ENCODE results near the gene PRH2. TPM values are rescaled to one million over a fixed set of nuclear protein-coding genes. Genes with fewer than 3 reads are reported as not detected.

Gene PRH2
- total RNA-seq, 1 experiment from 2014 or later, result not detected

DNA sequence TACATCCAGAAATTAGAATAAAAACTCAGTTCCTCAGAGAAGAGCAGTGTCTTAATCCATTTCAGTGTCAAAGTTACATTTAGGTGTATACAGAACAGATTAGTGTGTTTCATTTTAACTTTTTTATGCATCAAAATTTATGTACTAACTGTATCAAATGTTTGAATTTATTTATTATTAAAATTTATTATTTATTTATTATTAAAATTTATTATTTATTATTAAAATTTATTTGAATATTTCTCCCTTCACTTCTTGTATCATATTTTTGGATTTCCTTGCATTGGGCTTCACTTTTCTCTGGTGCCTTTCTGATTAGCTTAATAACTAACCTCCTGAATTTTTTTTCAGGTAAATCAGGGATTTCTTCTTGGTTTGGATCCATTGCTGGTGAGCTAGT lies 12.3 kb downstream of the PRH2 start:
- Mint-ChIP-seq H3K9me3 (ENCODE audit: unreplicated experiment) (peaks cover 6% of the 10 kb centered on the region), H3K36me3 (ENCODE audit: insufficient read depth, unreplicated experiment) (peaks cover 6% of the 10 kb centered on the region), H3K4me3 (ENCODE audit: unreplicated experiment) (no peak overlapping the region), H3K27ac (ENCODE audit: low read depth, unreplicated experiment) (no peak overlapping the region), H3K4me1 (ENCODE audit: insufficient read depth, unreplicated experiment) (peaks cover 31% of the 10 kb centered on the region), H3K27me3 (ENCODE audit: insufficient read depth, unreplicated experiment) (no peaks in the 10 kb centered on the region)
- CTCF ChIA-PET, result interaction anchor here (0.6 to 2.7 kb wide), 2 partner anchors 258 to 544 kb away, joined by 3 to 11 read pairs; no protein-coding TSS in a partner anchor
- BruUV-seq (replicated peaks), result no TSS peak
- DNase-seq (ENCODE audit: unreplicated experiment), result no peak
- POLR2A ChIA-PET, result interaction anchor here (0.8 to 0.9 kb wide), 3 partner anchors 10 to 28 kb away, joined by 3 to 5 read pairs (median 3); no protein-coding TSS in a partner anchor
- intact Hi-C loops (cut with micrococcal nuclease), result loop anchor here (5.0 kb wide), 1 partner anchor 231 kb away; the partner anchor contains the start of gene SMIM10L1
- TF ChIP-seq, protein P1, sequence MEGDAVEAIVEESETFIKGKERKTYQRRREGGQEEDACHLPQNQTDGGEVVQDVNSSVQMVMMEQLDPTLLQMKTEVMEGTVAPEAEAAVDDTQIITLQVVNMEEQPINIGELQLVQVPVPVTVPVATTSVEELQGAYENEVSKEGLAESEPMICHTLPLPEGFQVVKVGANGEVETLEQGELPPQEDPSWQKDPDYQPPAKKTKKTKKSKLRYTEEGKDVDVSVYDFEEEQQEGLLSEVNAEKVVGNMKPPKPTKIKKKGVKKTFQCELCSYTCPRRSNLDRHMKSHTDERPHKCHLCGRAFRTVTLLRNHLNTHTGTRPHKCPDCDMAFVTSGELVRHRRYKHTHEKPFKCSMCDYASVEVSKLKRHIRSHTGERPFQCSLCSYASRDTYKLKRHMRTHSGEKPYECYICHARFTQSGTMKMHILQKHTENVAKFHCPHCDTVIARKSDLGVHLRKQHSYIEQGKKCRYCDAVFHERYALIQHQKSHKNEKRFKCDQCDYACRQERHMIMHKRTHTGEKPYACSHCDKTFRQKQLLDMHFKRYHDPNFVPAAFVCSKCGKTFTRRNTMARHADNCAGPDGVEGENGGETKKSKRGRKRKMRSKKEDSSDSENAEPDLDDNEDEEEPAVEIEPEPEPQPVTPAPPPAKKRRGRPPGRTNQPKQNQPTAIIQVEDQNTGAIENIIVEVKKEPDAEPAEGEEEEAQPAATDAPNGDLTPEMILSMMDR (IDR thresholded peaks at IDR 0.05; ENCODE audit: unreplicated experiment), result no peak

DNA sequence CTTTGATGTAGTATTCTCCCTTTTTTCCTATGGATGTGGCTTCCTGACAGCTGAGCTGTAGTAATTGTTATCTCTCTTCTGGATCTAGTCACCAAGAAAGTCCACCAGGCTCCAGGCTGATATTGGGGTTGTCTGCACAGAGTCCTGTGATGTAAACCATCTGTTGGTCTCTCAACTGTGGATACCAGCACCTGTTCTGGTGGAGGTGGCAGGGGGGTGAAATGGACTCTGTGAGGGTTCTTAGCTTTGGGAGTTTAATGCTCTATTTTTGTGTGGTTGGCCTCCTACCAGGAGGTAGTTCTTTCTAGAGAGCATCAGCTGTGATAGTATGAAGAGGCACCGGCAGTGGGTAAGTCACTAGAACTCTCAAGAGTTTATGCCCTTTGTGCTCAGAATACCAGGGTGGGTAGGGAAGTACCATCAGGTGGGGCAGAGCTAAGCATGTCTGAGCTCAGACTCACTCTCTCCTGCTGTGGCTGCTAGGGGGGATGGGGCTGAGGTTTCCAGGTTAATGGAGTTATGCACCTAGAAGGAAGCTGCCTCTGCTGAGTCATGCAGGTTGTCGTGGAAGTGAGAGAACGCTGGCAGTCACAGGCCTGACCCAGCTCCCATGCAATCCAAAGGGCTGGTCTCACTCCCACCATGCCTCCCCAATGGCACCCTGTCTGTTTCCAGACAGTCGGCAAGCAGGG lies 13.0 kb downstream of the PRH2 start:
- peak overlapping the region; percentile 78 for H3K27ac Mint-ChIP-seq (ENCODE audit: low read depth, unreplicated experiment)
- ChIA-PET CTCF (interaction anchor here (0.6 to 2.7 kb wide), 7 partner anchors 7 to 544 kb away, joined by 3 to 11 read pairs (median 3); no protein-coding TSS in a partner anchor), POLR2A (interaction anchor here (0.6 to 0.9 kb wide), 4 partner anchors 11 to 782 kb away, joined by 3 read pairs; no protein-coding TSS in a partner anchor)
- intact Hi-C loops (cut with micrococcal nuclease), result loop anchor here (5.0 kb wide), 1 partner anchor 230 kb away; the partner anchor contains the start of gene SMIM10L1
- H3K27me3 Mint-ChIP-seq (ENCODE audit: insufficient read depth, unreplicated experiment), result no peaks in the 10 kb centered on the region
- H3K4me1 Mint-ChIP-seq (ENCODE audit: insufficient read depth, unreplicated experiment), result peaks cover 31% of the 10 kb centered on the region
- H3K9me3 Mint-ChIP-seq (ENCODE audit: unreplicated experiment), result peaks cover 6% of the 10 kb centered on the region
- H3K36me3 Mint-ChIP-seq (ENCODE audit: insufficient read depth, unreplicated experiment), result peaks cover 9% of the 10 kb centered on the region
- peak; percentile 72 for DNase-seq (ENCODE audit: unreplicated experiment)
- TF ChIP-seq, protein P1 (IDR thresholded peaks at IDR 0.05; ENCODE audit: unreplicated experiment), result no peak
- H3K4me3 Mint-ChIP-seq (ENCODE audit: unreplicated experiment), result no peak overlapping the region
- no TSS peak for BruUV-seq (replicated peaks)

DNA sequence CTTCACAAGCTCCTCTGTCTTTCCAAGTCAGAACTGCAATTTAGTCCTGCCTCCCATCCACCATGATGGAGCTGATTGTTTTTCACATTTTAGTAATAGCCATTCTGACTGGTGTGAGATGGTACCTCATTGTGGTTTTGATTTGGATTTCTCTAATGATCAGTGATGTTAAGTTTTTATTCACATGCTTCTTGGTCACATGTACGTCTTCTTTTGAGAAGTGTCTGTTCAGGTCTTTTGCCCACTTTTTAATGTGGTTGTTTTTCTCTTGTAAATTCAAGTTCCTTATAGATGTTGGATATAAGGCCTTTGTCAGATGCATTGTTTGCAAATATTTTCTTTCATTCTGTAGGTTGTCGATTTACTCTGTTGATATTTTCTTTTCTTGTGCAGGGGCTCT lies 14.1 kb downstream of the PRH2 start:
- Mint-ChIP-seq H3K9me3 (ENCODE audit: unreplicated experiment) (peaks cover 6% of the 10 kb centered on the region), H3K4me1 (ENCODE audit: insufficient read depth, unreplicated experiment) (peaks cover 31% of the 10 kb centered on the region), H3K4me3 (ENCODE audit: unreplicated experiment) (no peak overlapping the region), H3K27ac (ENCODE audit: low read depth, unreplicated experiment) (peak overlapping the region; percentile 78), H3K27me3 (ENCODE audit: insufficient read depth, unreplicated experiment) (no peaks in the 10 kb centered on the region), H3K36me3 (ENCODE audit: insufficient read depth, unreplicated experiment) (peaks cover 11% of the 10 kb centered on the region)
- DNase-seq (ENCODE audit: unreplicated experiment), result no peak
- POLR2A ChIA-PET, result interaction anchor here (1.2 kb wide), 1 partner anchor 10 kb away, joined by 4 read pairs; no protein-coding TSS in a partner anchor
- intact Hi-C loops (cut with micrococcal nuclease), result loop anchor here (5.0 kb wide), 1 partner anchor 229 kb away; the partner anchor contains the start of gene SMIM10L1
- no TSS peak for BruUV-seq (replicated peaks)
- TF ChIP-seq, protein P1 (IDR thresholded peaks at IDR 0.05; ENCODE audit: unreplicated experiment), result no peak
- CTCF ChIA-PET, result interaction anchor here (0.6 to 2.7 kb wide), 5 partner anchors 7 to 543 kb away, joined by 3 to 11 read pairs (median 3); no protein-coding TSS in a partner anchor

DNA sequence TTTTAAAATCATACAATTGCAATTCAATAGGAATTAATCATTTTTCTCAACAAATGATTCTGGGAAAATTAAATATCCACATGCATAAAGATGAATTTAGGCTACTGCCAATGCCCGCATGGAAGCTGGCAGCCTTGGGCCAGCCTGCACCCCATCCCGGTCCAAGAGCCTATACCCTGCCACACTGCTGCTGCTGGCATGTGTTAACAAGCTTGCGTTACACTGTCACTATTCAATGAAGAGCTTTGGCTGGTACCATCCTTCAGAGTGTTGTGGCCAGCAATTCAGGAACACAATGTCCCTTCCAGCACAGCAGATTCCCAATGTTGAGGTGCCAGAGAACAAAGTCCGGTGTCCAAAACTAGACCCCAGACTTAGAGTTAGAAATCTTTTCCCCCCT lies 23.6 kb downstream of the PRH2 start:
- intact Hi-C loops (cut with micrococcal nuclease), result no loop called here
- H3K27ac Mint-ChIP-seq (ENCODE audit: low read depth, unreplicated experiment), result no peak overlapping the region
- no peaks in the 10 kb centered on the region for H3K27me3 Mint-ChIP-seq (ENCODE audit: insufficient read depth, unreplicated experiment)
- no peak overlapping the region for H3K4me3 Mint-ChIP-seq (ENCODE audit: unreplicated experiment)
- ChIA-PET POLR2A (interaction anchor here (1.6 kb wide), 1 partner anchor 9 kb away, joined by 4 read pairs; no protein-coding TSS in a partner anchor), CTCF (no interaction called here)
- BruUV-seq (replicated peaks), result no TSS peak
- H3K4me1 Mint-ChIP-seq (ENCODE audit: insufficient read depth, unreplicated experiment), result no peaks in the 10 kb centered on the region
- H3K36me3 Mint-ChIP-seq (ENCODE audit: insufficient read depth, unreplicated experiment), result peaks cover 5% of the 10 kb centered on the region
- TF ChIP-seq, protein P1 (IDR thresholded peaks at IDR 0.05; ENCODE audit: unreplicated experiment), result no peak
- peaks cover 31% of the 10 kb centered on the region for H3K9me3 Mint-ChIP-seq (ENCODE audit: unreplicated experiment)
- no peak for DNase-seq (ENCODE audit: unreplicated experiment)
